GM19023 (cell line): Measurements from ENCODE around the gene LRR1.
A peak's percentile ranks its signal among the peaks of the same experiment; 100 is the strongest.
"Not testable (repeated sequence)": the region's sequence is repeated elsewhere in the genome, so short reads cannot be mapped to it uniquely, and the experiment has no call there.

Experiments
- ATAC-seq: cut with Tn5 transposase; IDR thresholded peaks from one replicate; pipeline ENCODE4 v1.9.1; 2021; ENCODE audit warnings: mild to moderate bottlenecking, moderate library complexity; ENCODE audit not compliant: unreplicated experiment

LRR1 gene

GRCh38 chr14:49623941-49624839, 25.4 kb downstream of the LRR1 start:
- ATAC-seq, result no peak

DNA sequence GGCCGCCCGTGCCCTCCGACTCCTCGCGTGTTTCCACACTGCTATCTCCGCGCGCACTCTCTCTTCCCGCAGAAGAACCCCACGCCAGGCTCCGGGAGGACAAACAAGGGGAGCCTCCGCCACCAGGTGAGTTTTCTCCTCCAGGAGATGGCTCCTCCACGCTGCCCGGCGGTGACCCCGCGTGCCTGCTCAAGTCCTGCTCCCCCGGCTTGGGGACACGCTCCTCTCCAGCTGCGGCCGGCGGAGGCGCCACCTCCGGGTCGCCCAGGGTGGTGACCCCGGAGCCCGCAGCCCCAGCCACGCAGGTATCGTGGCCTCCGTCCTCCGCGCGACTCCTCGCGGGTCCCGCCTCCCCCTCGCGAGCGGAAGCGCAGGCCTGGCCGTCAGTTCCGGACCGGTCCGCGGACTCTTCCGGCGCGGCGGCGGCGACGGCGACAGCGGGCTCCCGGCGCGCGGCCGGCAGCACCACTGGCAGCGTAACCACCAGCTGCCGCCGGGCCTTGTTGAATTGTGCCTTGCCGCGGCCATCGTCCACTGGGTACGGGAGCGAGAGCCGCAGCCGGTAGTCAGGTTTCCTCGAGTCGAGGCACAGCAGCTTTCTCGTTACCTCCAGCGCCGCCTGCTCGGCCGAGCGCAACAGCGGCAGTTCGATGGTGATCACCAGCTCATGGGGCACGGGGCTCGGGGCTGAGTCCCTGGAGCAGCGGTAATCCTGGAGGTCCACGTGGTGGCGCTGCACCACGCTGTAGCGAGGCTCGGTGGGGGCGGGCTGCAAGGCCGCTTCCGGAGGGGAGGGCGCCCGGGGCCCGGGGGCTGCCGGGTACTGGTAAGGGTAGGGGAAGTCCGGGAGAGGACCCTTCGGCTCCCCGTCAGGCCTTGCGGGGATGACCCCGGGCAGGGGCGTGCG, 35.2 kb downstream of the LRR1 start:
- peak; percentile 77 for ATAC-seq

- peak; percentile 32 for ATAC-seq
Observed at GRCh38 chr14:49634547-49635334, 36.0 kb downstream of the LRR1 start, which contains the start of gene DNAAF2. TSS of gene DNAAF2 (minus strand) at chr14:49635244. CDS start at chr14:49635149, 95 bp downstream.

- ATAC-seq, result no peak
Observed at GRCh38 chr14:49636866-49637265, 38.1 kb downstream of the LRR1 start.

DNA sequence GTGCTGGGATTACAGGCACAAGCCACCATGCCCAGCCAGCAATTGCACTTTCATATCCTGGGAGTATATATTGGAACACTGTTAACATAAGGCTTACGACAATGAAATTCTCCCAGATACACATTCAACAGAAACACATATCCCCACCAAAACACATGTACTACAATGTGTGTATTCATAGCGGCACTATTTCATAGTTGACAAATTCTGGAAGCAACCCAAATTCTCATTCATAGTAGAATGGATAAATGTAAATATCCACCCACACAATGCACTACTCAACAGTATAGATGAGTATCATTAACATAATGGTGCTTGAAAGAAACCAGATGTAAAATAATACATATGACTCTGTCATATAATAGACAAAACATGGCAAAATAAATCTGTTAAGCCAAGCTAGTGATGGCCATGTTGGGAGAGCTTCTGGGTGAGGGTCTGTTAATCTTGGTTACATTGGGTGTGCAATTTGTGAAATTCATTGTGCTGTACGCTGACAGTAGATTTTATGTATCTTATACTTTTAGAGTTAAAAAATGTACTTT, 38.9 kb downstream of the LRR1 start:
- ATAC-seq, result no peak

- ATAC-seq, result no peak
Observed at GRCh38 chr14:49640540-49641417, 42.0 kb downstream of the LRR1 start.

DNA sequence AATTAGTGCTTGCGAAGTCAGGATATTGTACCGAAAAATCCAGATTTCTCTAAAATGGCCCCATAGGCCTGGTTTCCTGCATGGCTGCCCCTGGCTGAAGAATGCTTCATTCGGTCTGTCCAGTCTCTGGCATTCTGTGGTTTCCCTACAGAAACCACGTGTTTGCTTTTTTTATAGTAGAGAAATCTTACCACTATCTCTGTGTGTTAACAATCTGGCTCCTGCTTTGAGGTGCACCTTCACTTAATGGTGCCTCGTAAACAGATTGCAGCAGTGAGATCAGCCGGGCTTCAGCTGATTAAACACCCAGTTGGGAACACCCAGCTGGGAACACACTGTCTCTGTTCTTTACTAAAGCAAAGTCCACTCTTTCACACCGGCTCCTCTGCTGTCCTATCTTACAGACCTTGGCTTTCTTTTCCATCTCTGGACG, 43.0 kb downstream of the LRR1 start:
- no peak for ATAC-seq

DNA sequence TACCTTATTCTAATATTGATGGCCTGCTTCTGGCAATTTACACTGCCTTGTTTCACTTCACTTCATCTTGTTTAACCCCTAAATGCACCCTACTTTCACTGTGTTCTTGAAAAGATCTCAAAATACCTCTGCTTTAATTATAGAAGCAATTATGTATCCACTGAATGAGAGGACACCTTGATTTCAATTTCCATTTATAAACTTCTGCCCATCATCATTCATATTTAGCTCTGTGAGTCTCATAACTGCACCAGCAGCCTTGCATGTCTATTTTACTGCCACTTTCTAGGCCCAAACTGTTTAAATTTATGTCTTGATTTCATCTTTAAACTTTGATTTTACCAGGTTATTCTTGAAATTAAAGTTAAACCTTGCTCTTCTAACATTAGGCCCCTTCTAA, 43.4 kb downstream of the LRR1 start:
- ATAC-seq, result no peak

DNA sequence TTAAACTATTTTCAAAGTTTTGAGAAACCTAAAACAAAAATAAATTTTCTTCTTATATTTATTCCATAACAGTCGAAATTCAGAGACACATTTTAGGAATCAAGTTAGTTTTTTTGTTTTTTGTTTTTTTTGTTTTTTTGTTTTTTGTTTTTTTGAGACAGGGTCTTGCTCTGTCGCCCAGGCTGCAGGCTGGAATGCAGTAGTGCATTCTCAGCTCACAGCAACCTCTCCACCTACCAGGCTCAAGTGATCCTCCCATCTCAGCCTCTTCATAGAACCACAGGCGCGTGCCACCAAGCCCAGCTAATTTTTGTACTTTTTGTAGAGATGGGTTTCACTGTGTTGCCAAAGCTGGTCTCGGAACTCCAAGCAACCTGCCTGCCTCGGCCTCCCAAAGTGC, 54.8 kb downstream of the LRR1 start:
- no peak for ATAC-seq

DNA sequence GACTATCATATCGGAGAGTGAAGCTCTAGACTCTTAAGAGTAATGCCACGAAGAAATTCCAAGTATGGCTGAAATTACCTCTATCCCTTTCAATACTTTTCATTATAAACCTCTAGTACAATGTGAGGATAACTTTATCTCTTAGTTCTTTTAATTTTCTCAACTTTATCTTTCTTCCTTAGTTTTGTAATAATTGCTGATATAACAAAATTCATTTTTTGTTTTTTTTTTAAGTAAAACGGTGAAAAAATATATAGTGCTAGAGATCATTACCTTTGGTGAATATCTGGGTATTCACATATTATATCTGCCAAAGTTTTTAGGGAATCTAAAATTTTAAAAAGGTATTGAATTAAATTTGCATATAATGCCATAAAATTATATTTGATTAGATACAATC, 55.8 kb downstream of the LRR1 start:
- ATAC-seq, result no peak

GRCh38 chr14:49657500-49657899, 58.8 kb downstream of the LRR1 start:
- not testable (repeated sequence) for ATAC-seq

DNA sequence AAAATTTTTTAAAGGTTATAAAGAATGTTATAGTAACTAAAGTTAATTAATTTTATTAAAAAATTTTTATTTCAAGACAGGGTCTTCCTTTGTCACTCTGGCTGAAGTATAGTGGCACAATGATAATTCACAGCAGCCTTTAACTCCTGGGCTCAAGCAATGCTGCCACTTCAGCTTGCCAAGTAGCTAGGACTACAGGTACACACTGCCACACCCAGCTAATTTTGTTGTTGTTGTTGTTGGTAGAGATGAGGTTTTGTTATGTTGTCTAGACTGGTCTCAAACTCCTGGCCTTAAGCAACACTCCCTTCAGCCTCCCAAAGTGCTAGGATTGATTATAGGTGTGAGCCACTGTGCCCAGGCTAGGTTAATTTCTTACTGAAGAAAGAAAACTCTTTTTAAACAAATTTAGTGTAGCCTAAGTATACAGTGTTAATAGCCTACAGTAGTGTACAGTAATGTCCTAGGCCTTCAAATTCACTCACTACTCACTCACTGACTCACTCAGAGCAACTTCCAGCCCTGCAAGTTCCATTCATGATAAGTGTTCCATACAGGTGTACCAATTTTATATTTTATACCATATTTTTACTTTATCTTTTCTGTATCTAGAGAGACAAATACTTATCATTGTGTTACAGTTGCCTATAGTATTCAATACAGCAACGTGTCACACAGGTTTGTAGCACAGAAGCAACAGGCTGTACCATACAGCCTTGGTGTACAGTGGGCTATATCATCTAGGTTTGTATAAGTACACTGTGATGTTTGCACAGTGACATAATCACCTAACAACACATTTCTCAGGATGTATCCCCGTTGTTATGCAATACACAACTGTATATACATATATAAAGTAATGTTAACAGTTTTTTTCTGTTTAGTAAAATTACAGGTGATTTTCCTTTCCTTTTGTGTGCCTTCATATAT, 61.1 kb downstream of the LRR1 start:
- no peak for ATAC-seq
